ENCODE results near the gene PTPRN2. TPM values are rescaled to one million over a fixed set of nuclear protein-coding genes. Genes with fewer than 3 reads are reported as not detected.
"Not testable (repeated sequence)": the region's sequence is repeated elsewhere in the genome, so short reads cannot be mapped to it uniquely, and the experiment has no call there.

Gene PTPRN2
- total and polyA plus RNA-seq, 3 experiments from 2014 or later, result 0.33 to 1.2 (median 0.42) TPM

- Histone ChIP-seq H3K4me3 (ENCODE audit: low read length) (no peak overlapping the region), H3K36me3 (ENCODE audit: insufficient read depth, low read length) (no peaks in the 10 kb centered on the region), H3K27me3 (ENCODE audit: insufficient read depth, low read length, poor library complexity, severe bottlenecking) (no peaks in the 10 kb centered on the region), H3K9me3 (ENCODE audit: low read length) (no peaks in the 10 kb centered on the region), H3K27ac (ENCODE audit: low read depth, low read length) (no peak overlapping the region), H3K4me1 (ENCODE audit: insufficient read depth, low read length) (no peaks in the 10 kb centered on the region)
- ChIA-PET POLR2A (no interaction called here), CTCF (no interaction called here)
- no peak overlapping the region for H3K27ac Mint-ChIP-seq
- no peaks in the 10 kb centered on the region for H3K4me1 Mint-ChIP-seq
- DNase-seq, result no peak
- peaks cover 0 to 2% (median 0%) of the 10 kb centered on the region in 5 donors for H3K9me3 Mint-ChIP-seq
- H3K27me3 Mint-ChIP-seq, result peaks cover 0 to 3% of the 10 kb centered on the region in 2 donors
- no peak overlapping the region for H3K4me3 Mint-ChIP-seq
- no peaks in the 10 kb centered on the region for H3K36me3 Mint-ChIP-seq
Observed at GRCh38 chr7:157730614-157731013, 857.0 kb downstream of the PTPRN2 start.

GRCh38 chr7:157729566-157729965 lies 858.1 kb downstream of the PTPRN2 start:
- ChIA-PET POLR2A (no interaction called here), CTCF (no interaction called here)
- H3K4me3 Mint-ChIP-seq, result no peak overlapping the region
- no peak overlapping the region for H3K27ac ChIP-seq (ENCODE audit: low read depth, low read length)
- no peak overlapping the region for H3K27ac Mint-ChIP-seq
- H3K36me3 Mint-ChIP-seq, result no peaks in the 10 kb centered on the region
- no peaks in the 10 kb centered on the region for H3K27me3 ChIP-seq (ENCODE audit: insufficient read depth, low read length, poor library complexity, severe bottlenecking)
- peaks cover 0 to 3% of the 10 kb centered on the region in 2 donors for H3K27me3 Mint-ChIP-seq
- no peaks in the 10 kb centered on the region for H3K36me3 ChIP-seq (ENCODE audit: insufficient read depth, low read length)
- H3K9me3 Mint-ChIP-seq, result peaks cover 0 to 2% (median 0%) of the 10 kb centered on the region in 5 donors
- H3K4me1 Mint-ChIP-seq, result no peaks in the 10 kb centered on the region
- no peaks in the 10 kb centered on the region for H3K9me3 ChIP-seq (ENCODE audit: low read length)
- no peak overlapping the region for H3K4me3 ChIP-seq (ENCODE audit: low read length)
- no peak for DNase-seq
- H3K4me1 ChIP-seq (ENCODE audit: insufficient read depth, low read length), result no peaks in the 10 kb centered on the region

GRCh38 chr7:157727964-157728615 lies 859.5 kb downstream of the PTPRN2 start:
- H3K4me3 Mint-ChIP-seq, result no peak overlapping the region
- H3K9me3 Mint-ChIP-seq, result no peaks in the 10 kb centered on the region
- CTCF ChIA-PET, result no interaction called here
- H3K36me3 Mint-ChIP-seq, result no peaks in the 10 kb centered on the region
- Histone ChIP-seq H3K4me3 (ENCODE audit: low read length) (no peak overlapping the region), H3K27me3 (ENCODE audit: insufficient read depth, low read length, poor library complexity, severe bottlenecking) (no peaks in the 10 kb centered on the region), H3K9me3 (ENCODE audit: low read length) (no peaks in the 10 kb centered on the region), H3K36me3 (ENCODE audit: insufficient read depth, low read length) (no peaks in the 10 kb centered on the region), H3K4me1 (ENCODE audit: insufficient read depth, low read length) (no peaks in the 10 kb centered on the region), H3K27ac (ENCODE audit: low read depth, low read length) (no peak overlapping the region)
- no peaks in the 10 kb centered on the region for H3K4me1 Mint-ChIP-seq
- POLR2A ChIA-PET, result no interaction called here
- H3K27me3 Mint-ChIP-seq, result peaks cover 4 to 17% of the 10 kb centered on the region in 2 donors
- no peak for DNase-seq
- no peak overlapping the region for H3K27ac Mint-ChIP-seq

GRCh38 chr7:157726764-157727163 lies 860.9 kb downstream of the PTPRN2 start:
- Histone ChIP-seq H3K4me3 (ENCODE audit: low read length) (no peak overlapping the region), H3K36me3 (ENCODE audit: insufficient read depth, low read length) (no peaks in the 10 kb centered on the region), H3K27me3 (ENCODE audit: insufficient read depth, low read length, poor library complexity, severe bottlenecking) (no peaks in the 10 kb centered on the region), H3K27ac (ENCODE audit: low read depth, low read length) (no peak overlapping the region), H3K9me3 (ENCODE audit: low read length) (no peaks in the 10 kb centered on the region), H3K4me1 (ENCODE audit: insufficient read depth, low read length) (no peaks in the 10 kb centered on the region)
- H3K9me3 Mint-ChIP-seq, result no peaks in the 10 kb centered on the region
- no peak overlapping the region for H3K27ac Mint-ChIP-seq
- ChIA-PET POLR2A (no interaction called here), CTCF (no interaction called here)
- peaks cover 4 to 22% of the 10 kb centered on the region in 2 donors for H3K27me3 Mint-ChIP-seq
- H3K36me3 Mint-ChIP-seq, result no peaks in the 10 kb centered on the region
- H3K4me3 Mint-ChIP-seq, result no peak overlapping the region
- no peak for DNase-seq
- H3K4me1 Mint-ChIP-seq, result no peaks in the 10 kb centered on the region

- H3K9me3 ChIP-seq (ENCODE audit: low read length); H3K4me3 ChIP-seq (ENCODE audit: low read length); H3K4me1 ChIP-seq (ENCODE audit: insufficient read depth, low read length); CTCF ChIA-PET; POLR2A ChIA-PET; DNase-seq; H3K36me3 Mint-ChIP-seq; H3K4me1 Mint-ChIP-seq; H3K27me3 ChIP-seq (ENCODE audit: insufficient read depth, low read length, poor library complexity, severe bottlenecking); H3K4me3 Mint-ChIP-seq; H3K9me3 Mint-ChIP-seq; H3K36me3 ChIP-seq (ENCODE audit: insufficient read depth, low read length); H3K27ac Mint-ChIP-seq; H3K27ac ChIP-seq (ENCODE audit: low read depth, low read length): not testable (repeated sequence)
- H3K27me3 Mint-ChIP-seq, result peaks cover 4 to 22% of the 10 kb centered on the region in 2 donors
Observed at GRCh38 chr7:157725312-157725711, 862.3 kb downstream of the PTPRN2 start.

GRCh38 chr7:157723205-157723604 lies 864.4 kb downstream of the PTPRN2 start:
- Histone ChIP-seq H3K9me3 (ENCODE audit: low read length) (no peaks in the 10 kb centered on the region), H3K27ac (ENCODE audit: low read depth, low read length) (no peak overlapping the region), H3K27me3 (ENCODE audit: insufficient read depth, low read length, poor library complexity, severe bottlenecking) (no peaks in the 10 kb centered on the region), H3K4me3 (ENCODE audit: low read length) (no peak overlapping the region), H3K4me1 (ENCODE audit: insufficient read depth, low read length) (no peaks in the 10 kb centered on the region), H3K36me3 (ENCODE audit: insufficient read depth, low read length) (no peaks in the 10 kb centered on the region)
- DNase-seq, result no peak
- Mint-ChIP-seq H3K27me3 (peaks cover 4 to 24% of the 10 kb centered on the region in 2 donors), H3K9me3 (no peaks in the 10 kb centered on the region), H3K4me3 (no peak overlapping the region), H3K36me3 (no peaks in the 10 kb centered on the region), H3K4me1 (no peaks in the 10 kb centered on the region), H3K27ac (no peak overlapping the region)
- CTCF ChIA-PET, result no interaction called here
- POLR2A ChIA-PET, result no interaction called here

GRCh38 chr7:157722137-157723060 lies 865.2 kb downstream of the PTPRN2 start:
- Mint-ChIP-seq H3K4me3 (no peak overlapping the region), H3K9me3 (no peaks in the 10 kb centered on the region), H3K36me3 (no peaks in the 10 kb centered on the region), H3K27ac (no peak overlapping the region), H3K27me3 (peaks cover 4 to 24% of the 10 kb centered on the region in 2 donors), H3K4me1 (no peaks in the 10 kb centered on the region)
- H3K9me3 ChIP-seq (ENCODE audit: low read length), result no peaks in the 10 kb centered on the region
- ChIA-PET CTCF (no interaction called here), POLR2A (no interaction called here)
- DNase-seq, result no peak
- no peak overlapping the region for H3K4me3 ChIP-seq (ENCODE audit: low read length)
- no peaks in the 10 kb centered on the region for H3K4me1 ChIP-seq (ENCODE audit: insufficient read depth, low read length)
- H3K36me3 ChIP-seq (ENCODE audit: insufficient read depth, low read length), result no peaks in the 10 kb centered on the region
- no peak overlapping the region for H3K27ac ChIP-seq (ENCODE audit: low read depth, low read length)
- H3K27me3 ChIP-seq (ENCODE audit: insufficient read depth, low read length, poor library complexity, severe bottlenecking), result no peaks in the 10 kb centered on the region

- H3K36me3 ChIP-seq (ENCODE audit: insufficient read depth, low read length), result no peaks in the 10 kb centered on the region
- Mint-ChIP-seq H3K36me3 (no peaks in the 10 kb centered on the region), H3K4me1 (no peaks in the 10 kb centered on the region), H3K9me3 (no peaks in the 10 kb centered on the region), H3K27me3 (peaks cover 4 to 21% of the 10 kb centered on the region in 2 donors), H3K27ac (no peak overlapping the region), H3K4me3 (no peak overlapping the region)
- H3K27me3 ChIP-seq (ENCODE audit: insufficient read depth, low read length, poor library complexity, severe bottlenecking), result no peaks in the 10 kb centered on the region
- CTCF ChIA-PET, result no interaction called here
- H3K4me3 ChIP-seq (ENCODE audit: low read length), result no peak overlapping the region
- POLR2A ChIA-PET, result no interaction called here
- H3K27ac ChIP-seq (ENCODE audit: low read depth, low read length), result no peak overlapping the region
- H3K4me1 ChIP-seq (ENCODE audit: insufficient read depth, low read length), result no peaks in the 10 kb centered on the region
- H3K9me3 ChIP-seq (ENCODE audit: low read length), result no peaks in the 10 kb centered on the region
- DNase-seq, result no peak
Observed at GRCh38 chr7:157721468-157722136, 866.0 kb downstream of the PTPRN2 start.

All from CD8-positive, alpha-beta memory T cell (primary cell).